Neural progenitor cell (in vitro differentiated cells): ENCODE data around the gene CALN1. TPM values are rescaled to one million over a fixed set of nuclear protein-coding genes. Genes with fewer than 3 reads are reported as not detected.
"Not testable (repeated sequence)": the region's sequence is repeated elsewhere in the genome, so short reads cannot be mapped to it uniquely, and the experiment has no call there.

Experiments
- DNase-seq: peaks from one replicate; pipeline ENCODE4 v3.0.0-alpha.2; 2016; ENCODE audit warnings: low spot score
- H2AFZ ChIP-seq: fragments of 200-600 bp; sonication (generic); replicated peaks from 2 replicates; pipeline ENCODE4 v1.6.1; 2016; ENCODE audit warnings: antibody characterized with exemption
- H3F3A ChIP-seq: fragments of 200-600 bp; sonication (generic); 2 replicates; pipeline ENCODE4 v1.6.1; 2016; ENCODE audit warnings: antibody characterized with exemption, low read depth
- H3K27ac ChIP-seq: fragments of 200-600 bp; sonication (generic); 2 replicates; pipeline ENCODE4 v1.5.1; 2016; ENCODE audit warnings: mild to moderate bottlenecking
- H3K27me3 ChIP-seq: fragments of 200-600 bp; sonication (generic); 2 replicates; pipeline ENCODE4 v1.6.1; 2016; ENCODE audit warnings: mild to moderate bottlenecking, moderate library complexity
- H3K36me3 ChIP-seq: fragments of 200-600 bp; sonication (generic); 2 replicates; pipeline ENCODE4 v1.5.1; 2016
- H3K4me1 ChIP-seq: fragments of 200-600 bp; sonication (generic); 2 replicates; pipeline ENCODE4 v1.6.1; 2016; ENCODE audit warnings: mixed run types
- H3K4me2 ChIP-seq: fragments of 200-600 bp; sonication (generic); 2 replicates; pipeline ENCODE4 v1.6.1; 2016
- H3K4me3 ChIP-seq: fragments of 200-600 bp; sonication (generic); 2 replicates; pipeline ENCODE4 v1.5.1; 2016
- H3K79me2 ChIP-seq: fragments of 200-600 bp; sonication (generic); 2 replicates; pipeline ENCODE4 v1.6.1; 2016; ENCODE audit warnings: low read depth
- H3K9ac ChIP-seq: fragments of 200-600 bp; sonication (generic); 2 replicates; pipeline ENCODE4 v1.6.1; 2016
- H3K9me3 ChIP-seq: fragments of 200-600 bp; sonication (generic); 2 replicates; pipeline ENCODE4 v1.5.1; 2016; ENCODE audit warnings: low read depth
- H4K20me1 ChIP-seq: fragments of 200-600 bp; sonication (generic); 2 replicates; pipeline ENCODE4 v1.6.1; 2016; ENCODE audit warnings: low read depth
- H3K27ac Mint-ChIP-seq: 3 replicates; pipeline ENCODE4 v1.8.0; 2021; ENCODE audit warnings: mixed read lengths
- H3K27me3 Mint-ChIP-seq: 2 replicates; pipeline ENCODE4 v1.8.0; 2022; ENCODE audit warnings: low read depth, mild to moderate bottlenecking, inconsistent platforms, moderate library complexity, mixed read lengths; ENCODE audit not compliant: insufficient read depth
- H3K36me3 Mint-ChIP-seq: 3 replicates; pipeline ENCODE4 v1.8.0; 2021; ENCODE audit warnings: mixed read lengths
- H3K4me1 Mint-ChIP-seq: 3 replicates; pipeline ENCODE4 v1.8.0; 2021; ENCODE audit warnings: mixed read lengths
- H3K4me3 Mint-ChIP-seq: 3 replicates; pipeline ENCODE4 v1.8.0; 2021; ENCODE audit warnings: mild to moderate bottlenecking, moderate library complexity, mixed read lengths
- H3K9me3 Mint-ChIP-seq: 3 replicates; pipeline ENCODE4 v1.8.0; 2020; ENCODE audit warnings: mixed read lengths
- CTCF ChIP-seq: fragments of 200-600 bp; sonication (generic); IDR thresholded peaks from 2 replicates; pipeline ENCODE4 v1.5.1; 2017; ENCODE audit warnings: antibody characterized with exemption, mild to moderate bottlenecking
- EZH2 ChIP-seq: fragments of 200-600 bp; sonication (generic); IDR thresholded peaks from 2 replicates; pipeline ENCODE4 v1.6.1; 2017; ENCODE audit warnings: antibody characterized with exemption, mild to moderate bottlenecking, moderate library complexity
- EZH2phosphoT487 ChIP-seq: fragments of 200-600 bp; sonication (generic); IDR thresholded peaks from 2 replicates; pipeline ENCODE4 v1.6.1; 2017; ENCODE audit warnings: antibody characterized with exemption
- total RNA-seq: library from RNA; depleted of rRNA; stranded (reverse); fragments of >200 nt; gene quantifications from 2 replicates; pipeline ENCODE4 v1.2.3, GENCODE V29; 2015; ENCODE audit warnings: low replicate concordance

The CALN1 gene
- total RNA-seq, 1 donor from 2014 or later, result 3.1 TPM

GRCh38 chr7:72386118-72386517 is 26.0 kb downstream of the CALN1 start:
- Histone ChIP-seq H3K9ac (no peak overlapping the region), H3K4me1 (no peaks in the 10 kb centered on the region), H2AFZ (no peak overlapping the region), H3K36me3 (no peaks in the 10 kb centered on the region), H3K4me2 (no peak overlapping the region), H3K9me3 (no peaks in the 10 kb centered on the region), H3K27me3 (no peaks in the 10 kb centered on the region), H3K79me2 (no peaks in the 10 kb centered on the region), H3K4me3 (no peak overlapping the region), H3F3A (no peaks in the 10 kb centered on the region), H3K27ac (no peak overlapping the region), H4K20me1 (no peaks in the 10 kb centered on the region)
- DNase-seq, result no peak
- H3K4me1 Mint-ChIP-seq, result no peaks in the 10 kb centered on the region
- H3K4me3 Mint-ChIP-seq, result no peak overlapping the region
- no peak for TF ChIP-seq EZH2phosphoT487
- no peak for TF ChIP-seq EZH2
- TF ChIP-seq CTCF, result no peak
- no peaks in the 10 kb centered on the region for H3K36me3 Mint-ChIP-seq
- H3K27me3 Mint-ChIP-seq, result peaks cover 2% of the 10 kb centered on the region
- H3K9me3 Mint-ChIP-seq, result peaks cover 3% of the 10 kb centered on the region
- no peak overlapping the region for H3K27ac Mint-ChIP-seq

GRCh38 chr7:72362246-72362645 is 49.9 kb downstream of the CALN1 start:
- Mint-ChIP-seq H3K4me3 (no peak overlapping the region), H3K27ac (no peak overlapping the region), H3K36me3 (no peaks in the 10 kb centered on the region), H3K4me1 (no peaks in the 10 kb centered on the region), H3K9me3 (no peaks in the 10 kb centered on the region), H3K27me3 (no peaks in the 10 kb centered on the region)
- Histone ChIP-seq H3K4me2 (no peak overlapping the region), H3K9ac (no peak overlapping the region), H4K20me1 (no peaks in the 10 kb centered on the region), H3K4me3 (no peak overlapping the region), H3K9me3 (no peaks in the 10 kb centered on the region), H3K27me3 (no peaks in the 10 kb centered on the region), H2AFZ (no peak overlapping the region), H3F3A (no peaks in the 10 kb centered on the region), H3K36me3 (no peaks in the 10 kb centered on the region), H3K79me2 (no peaks in the 10 kb centered on the region), H3K4me1 (no peaks in the 10 kb centered on the region), H3K27ac (no peak overlapping the region)
- DNase-seq, result no peak
- TF ChIP-seq EZH2phosphoT487, result no peak

GRCh38 chr7:72345208-72345727 is 66.9 kb downstream of the CALN1 start:
- Histone ChIP-seq H3K4me1 (peaks cover 19% of the 10 kb centered on the region), H3K4me3 (no peak overlapping the region), H3K9ac (no peak overlapping the region), H3K79me2 (no peaks in the 10 kb centered on the region), H3K27ac (no peak overlapping the region), H2AFZ (no peak overlapping the region), H3K36me3 (no peaks in the 10 kb centered on the region), H3K27me3 (no peaks in the 10 kb centered on the region), H3K4me2 (no peak overlapping the region), H3K9me3 (no peaks in the 10 kb centered on the region), H3F3A (peaks cover 14% of the 10 kb centered on the region), H4K20me1 (no peaks in the 10 kb centered on the region)
- Mint-ChIP-seq H3K27me3 (no peaks in the 10 kb centered on the region), H3K4me1 (peaks cover 31% of the 10 kb centered on the region), H3K4me3 (no peak overlapping the region), H3K27ac (no peak overlapping the region), H3K36me3 (no peaks in the 10 kb centered on the region), H3K9me3 (peaks cover 2% of the 10 kb centered on the region)
- TF ChIP-seq EZH2phosphoT487 (no peak), EZH2 (no peak), CTCF (no peak)
- DNase-seq, result no peak

GRCh38 chr7:72343991-72344390 is 68.1 kb downstream of the CALN1 start:
- H3K9me3 Mint-ChIP-seq, result peaks cover 8% of the 10 kb centered on the region
- Histone ChIP-seq H4K20me1 (no peaks in the 10 kb centered on the region), H3K27ac (no peak overlapping the region), H3K4me2 (peak overlapping the region; percentile 25), H3K4me1 (peaks cover 19% of the 10 kb centered on the region), H3K9me3 (no peaks in the 10 kb centered on the region), H3F3A (peaks cover 14% of the 10 kb centered on the region), H3K4me3 (no peak overlapping the region), H3K36me3 (no peaks in the 10 kb centered on the region), H3K79me2 (no peaks in the 10 kb centered on the region), H3K27me3 (peaks cover 11% of the 10 kb centered on the region), H3K9ac (no peak overlapping the region), H2AFZ (peak overlapping the region; percentile 27)
- TF ChIP-seq EZH2phosphoT487, result no peak
- no peak overlapping the region for H3K4me3 Mint-ChIP-seq
- peaks cover 31% of the 10 kb centered on the region for H3K4me1 Mint-ChIP-seq
- no peaks in the 10 kb centered on the region for H3K36me3 Mint-ChIP-seq
- peaks cover 2% of the 10 kb centered on the region for H3K27me3 Mint-ChIP-seq
- H3K27ac Mint-ChIP-seq, result no peak overlapping the region
- DNase-seq, result peak; percentile 72

- DNase-seq, H3K9ac ChIP-seq, H4K20me1 ChIP-seq, H3K4me3 Mint-ChIP-seq, H3K4me3 ChIP-seq, H3K27ac Mint-ChIP-seq, H3K27ac ChIP-seq, H3K9me3 ChIP-seq, H3K36me3 Mint-ChIP-seq, H3K79me2 ChIP-seq, H3K27me3 Mint-ChIP-seq, H3K36me3 ChIP-seq: not testable (repeated sequence)
- H3K27me3 ChIP-seq, result peaks cover 18% of the 10 kb centered on the region
- Mint-ChIP-seq H3K9me3 (peaks cover 12% of the 10 kb centered on the region), H3K4me1 (peaks cover 24% of the 10 kb centered on the region)
- H3K4me1 ChIP-seq, result peaks cover 13% of the 10 kb centered on the region
- H3K4me2 ChIP-seq, result peak overlapping the region; percentile 25
- peak overlapping the region; percentile 27 for H2AFZ ChIP-seq
- peaks cover 14% of the 10 kb centered on the region for H3F3A ChIP-seq
Observed at GRCh38 chr7:72343354-72343753, 68.8 kb downstream of the CALN1 start.
